ENCODE measurements around the gene MTG1.
"Not testable (repeated sequence)": the region's sequence is repeated elsewhere in the genome, so short reads cannot be mapped to it uniquely, and the experiment has no call there.

Gene MTG1

DNA sequence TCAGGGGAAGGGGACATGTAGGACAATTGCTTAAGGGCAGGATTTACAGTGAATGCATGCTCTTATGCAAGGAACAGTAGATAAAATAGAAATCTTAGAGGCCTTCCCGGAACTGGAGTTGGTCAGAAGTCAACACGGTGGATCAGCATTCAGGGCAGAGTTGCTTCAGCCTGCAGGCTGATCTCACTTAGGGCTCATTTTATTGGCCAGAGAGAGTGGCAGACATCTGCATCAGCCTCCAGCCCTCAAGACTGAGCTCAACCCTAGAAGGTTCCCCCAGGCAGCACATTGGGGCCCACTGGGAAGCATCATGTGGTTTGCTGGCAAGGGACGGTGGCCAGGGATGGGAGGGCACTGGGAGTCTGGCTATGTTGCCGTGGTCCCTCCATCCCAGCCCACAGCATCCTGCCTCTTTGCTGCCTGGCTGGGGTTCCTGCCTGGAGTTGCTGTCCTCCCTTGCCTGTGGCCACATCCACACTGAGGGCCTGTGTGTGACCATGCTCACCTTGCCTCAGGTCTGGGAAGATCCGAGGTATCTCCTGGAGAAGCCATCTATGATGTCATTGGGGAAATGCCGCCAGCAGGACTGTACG lies 72.8 kb downstream of the MTG1 start:
- DNase-seq (ENCODE audit: low read depth) = no peak

- no peak for DNase-seq (ENCODE audit: low read depth)
Observed at GRCh38 chr10:133467286-133467911, 73.4 kb downstream of the MTG1 start.

DNA sequence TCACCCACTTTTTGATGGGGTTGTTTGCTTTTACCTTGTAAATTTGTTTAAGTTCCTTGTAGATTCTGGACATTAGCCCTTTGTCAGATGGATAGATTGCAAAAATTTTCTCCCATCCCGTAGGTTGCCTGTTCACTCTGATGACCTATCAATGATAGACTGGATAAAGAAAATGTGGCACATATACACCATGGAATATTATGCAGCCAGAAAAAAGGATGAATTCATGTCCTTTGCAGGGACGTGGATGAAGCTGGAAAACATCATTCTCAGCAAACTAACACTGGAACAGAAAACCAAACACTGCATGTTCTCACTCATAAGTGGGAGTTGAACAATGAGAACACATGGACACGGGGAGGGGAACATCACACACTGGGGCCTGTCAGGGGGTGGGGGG lies 75.2 kb downstream of the MTG1 start:
- DNase-seq (ENCODE audit: low read depth) = not testable (repeated sequence)

GRCh38 chr10:133471300-133472109 lies 77.5 kb downstream of the MTG1 start:
- no peak for DNase-seq (ENCODE audit: low read depth)

Measured in iris pigment epithelial cell (primary cell).